ENCODE results near the gene OPRD1. TPM values are rescaled to one million over a fixed set of nuclear protein-coding genes. Genes with fewer than 3 reads are reported as not detected.

Gene OPRD1
- polyA plus RNA-seq, 3 donors: 0.01 TPM; not detected in 2

DNA sequence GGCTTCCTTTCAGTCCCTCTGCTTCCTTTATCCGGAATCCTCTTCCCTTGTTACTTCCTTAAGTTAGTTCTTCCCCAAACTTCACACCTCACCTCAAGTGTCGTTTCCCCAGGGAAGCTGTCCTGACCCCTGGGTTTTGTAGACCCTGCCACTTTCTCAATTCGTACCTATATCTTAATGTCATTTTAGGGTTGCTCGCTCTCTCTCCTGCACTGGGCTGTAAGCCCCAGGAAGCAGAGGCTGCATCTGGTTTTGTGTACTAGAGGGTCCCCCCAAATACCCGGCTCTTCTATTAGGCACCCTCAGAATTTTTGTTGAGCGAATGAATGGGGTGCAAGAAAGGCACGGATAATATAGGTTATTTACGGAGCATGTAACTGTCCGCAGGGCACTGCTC, 603 bp upstream of the OPRD1 start:
- peaks cover 53 to 67% (median 61%) of the 10 kb centered on the region in 3 donors for H3K27me3 Mint-ChIP-seq (ENCODE audit: low read depth in 3 of 3)
- no peak for DNase-seq
- Histone ChIP-seq H3K36me3 (replicated peaks in 1 of 2; ENCODE audit: control insufficient read depth in 1 of 2, insufficient read depth in 2 of 2, low read length in 2 of 2) (no peaks in the 10 kb centered on the region), H3K4me2 (replicated peaks; ENCODE audit: extremely low read depth, low read length, poor library complexity, severe bottlenecking) (no peak overlapping the region), H4K20me1 (ENCODE audit: insufficient read depth, low read length) (no peaks in the 10 kb centered on the region), H3K4me3 (replicated peaks in 1 of 3; ENCODE audit: low read depth in 2 of 3, low read length in 3 of 3) (no peak overlapping the region), H3K9me3 (replicated peaks in 1 of 2; ENCODE audit: control insufficient read depth in 1 of 2, insufficient read depth in 1 of 2, low read length in 2 of 2) (no peaks in the 10 kb centered on the region), H3K79me2 (ENCODE audit: insufficient read depth, low read length) (no peaks in the 10 kb centered on the region), H3K27me3 (ENCODE audit: control insufficient read depth in 2 of 2, insufficient read depth in 2 of 2, low read length in 2 of 2) (peaks cover 37 to 53% of the 10 kb centered on the region in 2 donors), H3K9ac (ENCODE audit: insufficient read depth, low read length, poor library complexity, severe bottlenecking) (no peak overlapping the region), H3K27ac (ENCODE audit: low read depth in 1 of 2, low read length in 2 of 2) (no peak overlapping the region), H3K4me1 (ENCODE audit: control insufficient read depth in 1 of 2, insufficient read depth in 2 of 2, low read length in 2 of 2) (no peaks in the 10 kb centered on the region), H2AFZ (ENCODE audit: insufficient read depth, low read depth, low read length, poor library complexity, severe bottlenecking) (no peak overlapping the region)
- H3K4me1 Mint-ChIP-seq: peaks cover 5% of the 10 kb centered on the region
- H3K9me3 Mint-ChIP-seq: peaks cover 0 to 7% (median 1%) of the 10 kb centered on the region in 7 donors
- TF ChIP-seq, protein P1, sequence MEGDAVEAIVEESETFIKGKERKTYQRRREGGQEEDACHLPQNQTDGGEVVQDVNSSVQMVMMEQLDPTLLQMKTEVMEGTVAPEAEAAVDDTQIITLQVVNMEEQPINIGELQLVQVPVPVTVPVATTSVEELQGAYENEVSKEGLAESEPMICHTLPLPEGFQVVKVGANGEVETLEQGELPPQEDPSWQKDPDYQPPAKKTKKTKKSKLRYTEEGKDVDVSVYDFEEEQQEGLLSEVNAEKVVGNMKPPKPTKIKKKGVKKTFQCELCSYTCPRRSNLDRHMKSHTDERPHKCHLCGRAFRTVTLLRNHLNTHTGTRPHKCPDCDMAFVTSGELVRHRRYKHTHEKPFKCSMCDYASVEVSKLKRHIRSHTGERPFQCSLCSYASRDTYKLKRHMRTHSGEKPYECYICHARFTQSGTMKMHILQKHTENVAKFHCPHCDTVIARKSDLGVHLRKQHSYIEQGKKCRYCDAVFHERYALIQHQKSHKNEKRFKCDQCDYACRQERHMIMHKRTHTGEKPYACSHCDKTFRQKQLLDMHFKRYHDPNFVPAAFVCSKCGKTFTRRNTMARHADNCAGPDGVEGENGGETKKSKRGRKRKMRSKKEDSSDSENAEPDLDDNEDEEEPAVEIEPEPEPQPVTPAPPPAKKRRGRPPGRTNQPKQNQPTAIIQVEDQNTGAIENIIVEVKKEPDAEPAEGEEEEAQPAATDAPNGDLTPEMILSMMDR (IDR thresholded peaks at IDR 0.05): no peak
- intact Hi-C loops (cut with micrococcal nuclease): no loop called here
- H3K27ac Mint-ChIP-seq: no peak overlapping the region
- peak overlapping the region in 1 of 2 donors; percentile 77 for H3K4me3 Mint-ChIP-seq
- no peaks in the 10 kb centered on the region for H3K36me3 Mint-ChIP-seq
- WGBS (ENCODE audit: insufficient coverage): 33% methylated on average over 3 of the region's 9 CpGs

DNA sequence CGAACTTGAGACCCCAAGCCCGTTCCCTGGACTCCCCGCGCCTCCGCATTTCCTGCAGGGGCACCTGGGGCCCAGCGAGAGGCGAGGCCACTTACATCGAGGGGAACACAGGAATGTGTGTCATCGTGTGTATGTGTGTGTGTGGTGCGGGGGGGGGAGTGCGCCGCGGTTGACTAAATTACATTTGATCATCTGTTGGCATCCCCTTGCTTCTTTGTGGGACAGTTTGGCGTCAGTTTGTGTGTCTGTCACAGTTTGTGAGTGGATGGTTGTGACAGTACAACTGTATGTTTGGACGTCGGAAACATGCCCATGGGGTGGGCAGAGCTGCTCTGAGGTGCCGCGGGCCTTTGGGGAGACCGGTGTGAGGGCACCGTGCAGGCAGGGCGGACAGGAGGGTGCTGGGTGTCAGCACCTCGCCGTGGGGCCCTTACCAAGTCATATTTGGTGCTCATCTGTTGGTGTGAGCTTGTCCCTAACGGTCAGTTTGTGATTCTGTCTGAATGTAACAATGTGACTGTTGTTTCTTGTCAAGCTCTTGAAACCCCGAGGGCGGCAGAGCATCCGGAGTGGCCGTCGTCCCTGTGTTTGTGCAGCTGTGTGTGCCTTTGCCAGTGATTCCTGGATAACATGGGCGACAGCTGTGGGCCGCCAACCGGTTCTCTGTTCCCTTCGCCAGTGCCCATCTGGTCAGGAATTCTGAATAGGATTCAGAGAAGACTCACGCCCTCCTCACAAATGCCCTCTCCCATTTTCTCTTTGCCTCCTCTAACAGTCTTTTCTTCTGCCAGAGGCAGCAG, 899 bp downstream of the OPRD1 start:
- no peaks in the 10 kb centered on the region for H3K79me2 ChIP-seq (ENCODE audit: insufficient read depth, low read length)
- H3K27me3 ChIP-seq (ENCODE audit: control insufficient read depth in 2 of 2, insufficient read depth in 2 of 2, low read length in 2 of 2): peaks cover 37 to 53% of the 10 kb centered on the region in 2 donors
- H3K4me3 ChIP-seq (replicated peaks in 1 of 3; ENCODE audit: low read depth in 2 of 3, low read length in 3 of 3): no peak overlapping the region
- Mint-ChIP-seq H3K36me3 (no peaks in the 10 kb centered on the region), H3K4me3 (peak overlapping the region in 1 of 2 donors; percentile 84), H3K9me3 (peaks cover 0 to 7% (median 1%) of the 10 kb centered on the region in 7 donors), H3K27ac (no peak overlapping the region), H3K4me1 (peaks cover 5% of the 10 kb centered on the region), H3K27me3 (ENCODE audit: low read depth in 3 of 3) (peaks cover 54 to 75% (median 66%) of the 10 kb centered on the region in 3 donors)
- no peaks in the 10 kb centered on the region for H4K20me1 ChIP-seq (ENCODE audit: insufficient read depth, low read length)
- no peaks in the 10 kb centered on the region for H3K36me3 ChIP-seq (replicated peaks in 1 of 2; ENCODE audit: control insufficient read depth in 1 of 2, insufficient read depth in 2 of 2, low read length in 2 of 2)
- H3K9me3 ChIP-seq (replicated peaks in 1 of 2; ENCODE audit: control insufficient read depth in 1 of 2, insufficient read depth in 1 of 2, low read length in 2 of 2): no peaks in the 10 kb centered on the region
- H3K4me2 ChIP-seq (replicated peaks; ENCODE audit: extremely low read depth, low read length, poor library complexity, severe bottlenecking): no peak overlapping the region
- H3K27ac ChIP-seq (ENCODE audit: low read depth in 1 of 2, low read length in 2 of 2): no peak overlapping the region
- WGBS (ENCODE audit: insufficient coverage): 49% methylated on average over 28 of the region's 34 CpGs
- H3K4me1 ChIP-seq (ENCODE audit: control insufficient read depth in 1 of 2, insufficient read depth in 2 of 2, low read length in 2 of 2): no peaks in the 10 kb centered on the region
- no peak overlapping the region for H3K9ac ChIP-seq (ENCODE audit: insufficient read depth, low read length, poor library complexity, severe bottlenecking)
- DNase-seq: no peak
- intact Hi-C loops (cut with micrococcal nuclease): no loop called here
- no peak overlapping the region for H2AFZ ChIP-seq (ENCODE audit: insufficient read depth, low read depth, low read length, poor library complexity, severe bottlenecking)
- TF ChIP-seq, protein P1 (IDR thresholded peaks at IDR 0.05): no peak

Measured in CD14-positive monocyte (primary cell).